GM18517 (cell line): Measurements from ENCODE around the gene ZCCHC24.

Experiments
- ATAC-seq: cut with Tn5 transposase; IDR thresholded peaks from one replicate; pipeline ENCODE4 v1.9.1; 2021; ENCODE audit warnings: mild to moderate bottlenecking, moderate library complexity; ENCODE audit not compliant: unreplicated experiment

ZCCHC24 gene

GRCh38 chr10:79374312-79375191, 70.9 kb downstream of the ZCCHC24 start:
- ATAC-seq, result no peak

DNA sequence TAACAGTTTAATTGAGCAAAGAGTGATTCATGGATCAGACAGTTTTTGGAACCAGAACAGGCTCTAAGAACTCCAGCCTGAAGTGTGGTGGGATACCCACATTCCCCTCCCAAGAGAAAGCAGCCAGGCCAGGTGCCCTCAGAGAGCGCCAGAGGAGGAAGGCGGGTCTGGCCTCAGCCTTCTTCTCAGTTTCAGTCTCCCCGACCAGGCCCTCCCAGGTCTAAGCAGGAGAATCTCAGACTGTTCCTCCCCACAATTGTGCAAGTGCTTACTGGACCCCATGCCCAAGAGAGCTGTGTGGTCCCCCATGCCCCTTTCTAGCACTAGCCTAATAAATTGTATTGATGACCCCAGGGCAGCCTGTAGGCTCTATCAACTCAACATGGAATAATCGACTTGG, 72.6 kb downstream of the ZCCHC24 start:
- ATAC-seq, result no peak

- no peak for ATAC-seq
Observed at GRCh38 chr10:79367426-79368189, 77.8 kb downstream of the ZCCHC24 start.

DNA sequence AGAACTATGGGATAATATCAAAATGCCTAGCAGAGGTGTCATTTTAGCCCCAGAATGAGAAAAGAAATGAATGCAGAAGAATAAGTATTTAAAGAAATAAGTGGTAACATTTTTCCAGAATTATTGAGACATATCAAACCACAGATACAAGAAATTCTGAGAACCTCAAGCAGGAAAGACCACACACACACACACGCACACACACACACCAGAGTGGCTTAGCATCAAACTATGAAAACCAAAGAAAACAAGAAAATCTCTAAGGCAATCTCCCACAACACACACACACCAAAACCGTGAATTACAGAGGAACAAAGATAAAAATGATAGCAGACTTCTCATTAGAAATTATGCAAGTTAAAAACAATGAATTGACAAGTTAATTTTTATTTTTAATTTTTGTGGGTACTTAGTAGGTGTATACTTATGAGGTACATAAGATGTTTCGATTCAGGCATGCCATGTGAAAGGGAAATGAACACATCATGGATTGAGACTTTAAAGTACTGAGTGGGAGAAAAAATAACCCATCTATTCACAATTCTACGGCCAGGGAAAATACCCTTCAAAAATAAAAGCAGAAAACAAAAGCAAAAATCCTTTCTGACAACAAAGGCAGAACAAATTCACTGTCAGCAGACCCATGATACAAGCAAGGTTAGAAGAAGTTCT, 83.6 kb downstream of the ZCCHC24 start:
- no peak for ATAC-seq

DNA sequence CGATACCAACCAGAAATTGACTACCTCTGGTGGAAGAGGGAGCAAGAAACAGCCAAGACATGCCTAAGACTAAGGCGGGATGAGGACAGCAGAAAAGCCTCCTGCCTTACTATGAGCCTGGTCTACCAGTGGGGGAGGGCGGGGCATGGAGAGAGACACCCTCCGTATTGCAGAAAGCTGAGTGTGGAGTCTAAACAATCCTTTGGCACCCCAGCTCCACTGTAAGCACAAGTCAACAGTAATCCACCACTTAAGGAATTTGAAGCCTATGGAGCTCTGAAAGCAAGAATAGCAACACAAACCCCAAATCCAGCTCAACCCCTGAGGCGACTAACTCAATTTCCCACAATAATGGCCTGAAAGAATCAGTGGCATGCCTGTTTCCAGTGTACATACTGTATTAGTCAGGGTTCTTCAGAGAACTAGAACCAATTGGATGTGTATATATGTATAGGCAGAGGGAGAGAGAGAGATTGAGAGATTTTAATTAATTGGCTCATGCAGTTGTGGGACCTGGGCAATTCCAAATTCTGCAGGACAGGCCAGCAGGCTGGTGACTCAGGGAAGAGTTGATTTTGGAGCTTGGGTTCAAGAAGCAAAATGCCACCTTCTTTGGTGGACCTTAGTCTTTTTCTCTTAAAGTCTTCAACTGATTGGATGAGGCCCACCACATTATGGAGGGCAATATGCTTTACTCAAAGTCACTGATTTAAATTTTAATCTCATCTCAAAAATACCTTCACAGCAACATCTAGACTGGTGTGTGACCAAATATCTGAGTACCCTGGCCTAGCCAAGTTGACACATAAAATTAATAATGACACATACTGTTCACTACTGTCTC, 84.7 kb downstream of the ZCCHC24 start:
- ATAC-seq, result no peak

- no peak for ATAC-seq
Observed at GRCh38 chr10:79359816-79360498, 85.5 kb downstream of the ZCCHC24 start.

- peak; percentile 55 for ATAC-seq
Observed at GRCh38 chr10:79358811-79359210, 86.6 kb downstream of the ZCCHC24 start.

GRCh38 chr10:79357180-79357579, 88.2 kb downstream of the ZCCHC24 start:
- ATAC-seq, result no peak

DNA sequence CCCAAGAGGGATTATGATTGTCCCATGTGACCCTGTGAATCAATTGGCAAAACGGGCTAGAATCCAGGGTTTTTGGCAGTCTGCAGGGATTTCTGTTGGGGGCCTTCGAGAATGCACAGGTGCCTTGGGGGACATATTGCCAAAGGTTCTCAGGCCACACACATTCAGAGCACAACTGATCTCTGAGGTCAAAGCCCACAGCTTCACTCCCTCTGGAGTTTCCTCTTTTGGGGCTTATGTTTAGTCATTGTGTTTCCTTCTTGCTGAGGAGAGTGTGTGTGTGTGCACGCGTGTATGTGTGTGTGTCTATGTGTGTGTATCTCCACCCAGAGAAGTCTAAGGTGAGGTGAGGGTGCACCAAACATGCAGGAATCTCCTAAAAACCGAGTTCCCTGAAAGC, 89.3 kb downstream of the ZCCHC24 start:
- ATAC-seq, result no peak

DNA sequence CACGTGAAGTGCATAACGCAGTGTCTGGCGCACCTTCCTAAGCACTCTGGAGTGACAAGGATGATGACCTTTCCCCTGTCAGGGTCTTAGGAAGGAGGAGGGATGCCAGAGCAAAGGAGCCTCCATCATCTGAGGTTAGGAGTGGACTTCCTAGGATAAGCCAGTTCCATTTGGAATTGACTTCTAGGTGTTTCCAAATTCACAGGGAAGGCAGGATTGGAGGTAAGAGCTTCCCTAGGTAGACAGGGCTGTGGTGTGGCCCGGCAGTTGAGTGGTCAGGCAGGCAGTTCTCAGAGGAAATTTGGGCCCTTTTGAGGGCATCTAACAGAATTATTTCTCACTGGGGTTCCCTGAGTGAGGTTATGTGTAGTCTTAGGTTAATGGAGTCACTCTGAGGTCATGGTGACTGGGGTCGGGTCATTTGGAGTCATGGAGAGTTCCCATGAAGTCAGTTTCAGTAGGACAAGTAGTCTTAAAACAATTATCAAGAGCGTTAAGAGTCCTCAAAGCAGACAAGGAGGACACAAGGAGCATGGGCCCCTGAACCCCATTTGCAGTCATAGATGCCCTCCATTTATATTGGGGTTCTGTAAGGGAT, 89.9 kb downstream of the ZCCHC24 start:
- no peak for ATAC-seq

- ATAC-seq, result no peak
Observed at GRCh38 chr10:79354615-79355014, 90.8 kb downstream of the ZCCHC24 start.

DNA sequence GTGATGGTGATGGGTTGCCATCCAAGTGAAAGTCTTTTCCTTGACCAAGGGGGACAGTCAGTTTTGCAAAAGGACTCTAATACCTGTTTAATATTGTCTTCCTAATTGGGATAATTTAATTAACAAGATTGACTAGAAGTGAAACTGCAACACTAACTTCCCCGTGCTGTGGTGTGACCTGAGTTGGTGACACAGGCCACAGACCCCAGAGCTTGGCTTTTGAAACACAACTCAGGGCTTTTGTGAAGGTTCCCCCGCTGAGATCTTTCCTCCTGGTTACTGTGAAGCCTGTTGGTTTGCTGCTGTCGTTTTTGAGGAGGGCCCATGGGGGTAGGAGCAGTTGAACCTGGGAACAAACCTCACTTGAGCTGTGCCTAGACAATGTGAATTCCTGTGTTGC, 91.3 kb downstream of the ZCCHC24 start:
- no peak for ATAC-seq

DNA sequence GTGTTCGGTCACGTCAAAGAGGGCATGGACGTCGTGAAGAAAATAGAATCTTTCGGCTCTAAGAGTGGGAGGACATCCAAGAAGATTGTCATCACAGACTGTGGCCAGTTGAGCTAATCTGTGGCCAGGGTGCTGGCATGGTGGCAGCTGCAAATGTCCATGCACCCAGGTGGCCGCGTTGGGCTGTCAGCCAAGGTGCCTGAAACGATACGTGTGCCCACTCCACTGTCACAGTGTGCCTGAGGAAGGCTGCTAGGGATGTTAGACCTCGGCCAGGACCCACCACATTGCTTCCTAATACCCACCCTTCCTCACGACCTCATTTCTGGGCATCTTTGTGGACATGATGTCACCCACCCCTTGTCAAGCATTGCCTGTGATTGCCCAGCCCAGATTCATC, 91.7 kb downstream of the ZCCHC24 start:
- no peak for ATAC-seq

- ATAC-seq, result no peak
Observed at GRCh38 chr10:79353000-79353406, 92.4 kb downstream of the ZCCHC24 start.

GRCh38 chr10:79352035-79352877, 93.2 kb downstream of the ZCCHC24 start:
- ATAC-seq, result no peak

DNA sequence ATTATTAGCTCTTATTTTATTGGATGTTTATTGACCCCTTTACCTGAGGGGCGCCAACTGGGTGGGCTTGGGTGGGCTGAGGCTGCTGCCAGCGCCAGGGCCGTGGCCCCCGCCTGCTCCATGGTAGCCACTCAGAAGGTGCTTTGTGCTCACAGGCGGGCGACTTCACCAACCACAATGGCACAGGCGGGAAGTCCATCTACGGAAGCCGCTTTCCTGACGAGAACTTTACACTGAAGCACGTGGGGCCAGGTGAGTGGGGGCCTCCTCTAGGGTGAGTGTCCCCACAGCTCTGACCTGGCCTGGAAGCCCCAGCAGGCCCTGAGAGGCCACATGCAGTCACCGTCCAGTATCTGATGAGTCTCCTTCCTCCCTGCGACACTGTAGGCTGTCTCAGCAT, 94.1 kb downstream of the ZCCHC24 start:
- ATAC-seq, result no peak

- ATAC-seq, result no peak
Observed at GRCh38 chr10:79350407-79351154, 94.8 kb downstream of the ZCCHC24 start.

DNA sequence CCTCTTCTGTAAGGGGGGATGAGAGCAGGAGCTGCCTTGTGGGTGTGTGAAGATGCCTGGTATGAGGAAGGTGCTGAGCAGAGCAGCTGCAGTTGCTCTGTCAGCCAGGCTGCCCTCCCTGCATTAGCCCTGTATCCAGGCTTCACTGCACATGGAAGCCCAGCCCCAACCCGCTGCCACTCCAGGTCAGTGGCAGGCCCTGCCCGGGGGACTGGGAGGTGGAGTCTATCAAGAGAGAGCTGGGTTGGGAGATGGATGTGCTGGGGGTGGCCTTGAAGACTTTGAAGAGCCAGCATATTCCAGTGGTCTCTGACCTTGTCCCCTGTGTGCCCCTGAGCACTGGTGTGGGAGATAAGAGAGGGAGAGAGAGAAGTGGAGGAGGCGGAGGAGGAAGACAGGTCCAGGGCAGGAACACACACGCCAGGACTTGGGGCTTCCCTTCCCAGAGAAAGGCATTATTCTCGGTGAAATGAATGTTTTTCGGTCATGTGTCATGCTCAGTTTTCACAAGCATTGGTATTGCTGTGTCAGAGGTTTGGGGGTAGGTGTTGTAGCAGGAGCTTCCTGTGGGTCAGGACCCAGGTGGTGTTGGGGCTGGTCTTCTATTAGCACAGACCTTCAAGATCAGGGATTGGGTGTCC, 95.5 kb downstream of the ZCCHC24 start:
- ATAC-seq, result no peak
